H9 (cell line): ENCODE measurements around the gene MCU. TPM values are rescaled to one million over a fixed set of nuclear protein-coding genes. Genes with fewer than 3 reads are reported as not detected.

Experiments
- DNase-seq: peaks from one replicate; pipeline ENCODE4 v3.0.0-alpha.2; 2017
- H2AFZ ChIP-seq: one replicate; pipeline ENCODE4 v1.6.1; 2013; ENCODE audit warnings: mild to moderate bottlenecking, low read length, control low read depth, moderate library complexity
- H2AK5ac ChIP-seq: 2 replicates; pipeline ENCODE4 v1.6.1; 2013; ENCODE audit warnings: low read length, control low read depth, mixed read lengths; ENCODE audit not compliant: insufficient read length
- H2BK120ac ChIP-seq: one replicate; pipeline ENCODE4 v1.6.1; 2013; ENCODE audit warnings: low read depth, mild to moderate bottlenecking, low read length, control low read depth, inconsistent platforms; ENCODE audit not compliant: poor library complexity, severe bottlenecking
- H2BK12ac ChIP-seq: 2 replicates; pipeline ENCODE4 v1.6.1; 2013; ENCODE audit warnings: low read length, control low read depth, mixed read lengths, low read depth; ENCODE audit not compliant: insufficient read length
- H2BK15ac ChIP-seq: 2 replicates; pipeline ENCODE4 v1.6.1; 2013; ENCODE audit warnings: low read depth, low read length, control low read depth
- H2BK20ac ChIP-seq: one replicate; pipeline ENCODE4 v1.6.1; 2013; ENCODE audit warnings: low read depth, mild to moderate bottlenecking, low read length, control low read depth, inconsistent platforms; ENCODE audit not compliant: poor library complexity, severe bottlenecking
- H2BK5ac ChIP-seq: 2 replicates; pipeline ENCODE4 v1.6.1; 2013; ENCODE audit warnings: low read length, control low read depth, mixed read lengths; ENCODE audit not compliant: insufficient read length
- H3K14ac ChIP-seq: 2 replicates; pipeline ENCODE4 v1.6.1; 2013; ENCODE audit warnings: low read length, control low read depth; ENCODE audit not compliant: insufficient read depth
- H3K18ac ChIP-seq: 2 replicates; pipeline ENCODE4 v1.6.1; 2013; ENCODE audit warnings: low read depth, mild to moderate bottlenecking, mixed read lengths, low read length, control low read depth; ENCODE audit not compliant: insufficient read length
- H3K23ac ChIP-seq: 2 replicates; pipeline ENCODE4 v1.6.1; 2013; ENCODE audit warnings: low read length, control low read depth, mixed read lengths, low read depth; ENCODE audit not compliant: insufficient read length
- H3K23me2 ChIP-seq: 2 replicates; pipeline ENCODE4 v1.6.1; 2013; ENCODE audit warnings: low read depth, mild to moderate bottlenecking, mixed read lengths, low read length, control low read depth; ENCODE audit not compliant: insufficient read length, poor library complexity, severe bottlenecking
- H3K27ac ChIP-seq: 2 replicates; pipeline ENCODE4 v1.5.1; 2013; ENCODE audit warnings: low read length, control low read depth, mixed read lengths, low read depth; ENCODE audit not compliant: insufficient read length
- H3K27me3 ChIP-seq: 2 replicates; pipeline ENCODE4 v1.6.1; 2013; ENCODE audit warnings: low read length, control low read depth, inconsistent platforms; ENCODE audit not compliant: insufficient read depth
- H3K4ac ChIP-seq: 2 replicates; pipeline ENCODE4 v1.6.1; 2013; ENCODE audit warnings: low read depth, mild to moderate bottlenecking, control low read depth, inconsistent platforms, low read length, moderate library complexity
- H3K4me1 ChIP-seq: 2 replicates; pipeline ENCODE4 v1.6.1; 2013; ENCODE audit warnings: low read length, control low read depth, inconsistent platforms; ENCODE audit not compliant: insufficient read depth
- H3K4me2 ChIP-seq: 2 replicates; pipeline ENCODE4 v1.6.1; 2013; ENCODE audit warnings: low read length, control low read depth, mixed read lengths; ENCODE audit not compliant: insufficient read length, insufficient read depth
- H3K56ac ChIP-seq: 2 replicates; pipeline ENCODE4 v1.6.1; 2013; ENCODE audit warnings: low read depth, mild to moderate bottlenecking, mixed read lengths, low read length, control low read depth; ENCODE audit not compliant: insufficient read length
- H3K79me1 ChIP-seq: 2 replicates; pipeline ENCODE4 v1.6.1; 2013; ENCODE audit warnings: low read depth, mild to moderate bottlenecking, moderate library complexity, low read length, control low read depth, inconsistent platforms; ENCODE audit not compliant: insufficient read depth, poor library complexity, severe bottlenecking
- H3K79me2 ChIP-seq: 2 replicates; pipeline ENCODE4 v1.6.1; 2013; ENCODE audit warnings: low read length, control low read depth, inconsistent platforms; ENCODE audit not compliant: insufficient read depth
- H3K9ac ChIP-seq: 2 replicates; pipeline ENCODE4 v1.6.1; 2013; ENCODE audit warnings: low read length, control low read depth, mixed read lengths; ENCODE audit not compliant: insufficient read length; ENCODE audit errors: extremely low read depth
- H3K9me3 ChIP-seq: one replicate; pipeline ENCODE4 v1.6.1; 2013; ENCODE audit warnings: low read depth, low read length, inconsistent platforms; ENCODE audit not compliant: control insufficient read depth
- H3T11ph ChIP-seq: one replicate; pipeline ENCODE4 v1.6.1; 2013; ENCODE audit warnings: mild to moderate bottlenecking, low read length, control low read depth, inconsistent platforms
- H4K20me1 ChIP-seq: one replicate; pipeline ENCODE4 v1.6.1; 2013; ENCODE audit not compliant: control insufficient read depth, insufficient read length, insufficient read depth
- H4K5ac ChIP-seq: 2 replicates; pipeline ENCODE4 v1.6.1; 2013; ENCODE audit warnings: low read depth, mild to moderate bottlenecking, mixed read lengths, low read length, control low read depth; ENCODE audit not compliant: insufficient read length
- H4K8ac ChIP-seq: replicated peaks from 2 replicates; pipeline ENCODE4 v1.6.1; 2013; ENCODE audit warnings: low read length, control low read depth, mixed read lengths, low read depth; ENCODE audit not compliant: insufficient read length
- H4K91ac ChIP-seq: 2 replicates; pipeline ENCODE4 v1.6.1; 2013; ENCODE audit warnings: low read depth, mild to moderate bottlenecking, moderate library complexity, mixed read lengths, low read length, control low read depth; ENCODE audit not compliant: insufficient read length
- H3K27ac Mint-ChIP-seq, 3 experiments: 2 replicates in 2 of 3; 3 replicates in 1 of 3; pipeline ENCODE4 v1.8.0; 2020 to 2021; ENCODE audit warnings: mixed read lengths in 3 of 3, mild to moderate bottlenecking in 1 of 3, moderate library complexity in 1 of 3
- H3K27me3 Mint-ChIP-seq: 2 replicates; pipeline ENCODE4 v1.8.0; 2021; ENCODE audit warnings: low read depth, mild to moderate bottlenecking, moderate library complexity, mixed read lengths
- H3K36me3 Mint-ChIP-seq, 3 experiments: 2 replicates in 2 of 3; 3 replicates in 1 of 3; pipeline ENCODE4 v1.8.0; 2020 to 2021; ENCODE audit warnings: low read depth in 3 of 3, mixed read lengths in 3 of 3; ENCODE audit not compliant: insufficient read depth in 1 of 3
- H3K4me1 Mint-ChIP-seq, 2 experiments: 2 replicates each; pipeline ENCODE4 v1.8.0; 2020; ENCODE audit warnings: mixed read lengths in 2 of 2
- H3K4me3 Mint-ChIP-seq, 2 experiments: 2 replicates in 1 of 2; 3 replicates in 1 of 2; pipeline ENCODE4 v1.8.0; 2020 to 2021; ENCODE audit warnings: mild to moderate bottlenecking in 2 of 2, mixed read lengths in 2 of 2, moderate library complexity in 1 of 2
- H3K9me3 Mint-ChIP-seq, 2 experiments: 2 replicates in 1 of 2; 3 replicates in 1 of 2; pipeline ENCODE4 v1.8.0; 2020; ENCODE audit warnings: mild to moderate bottlenecking in 2 of 2, mixed read lengths in 2 of 2, moderate library complexity in 1 of 2
- CTCF ChIP-seq: fragments of 200-600 bp; sonication (generic); conservative IDR thresholded peaks from 3 replicates; pipeline ENCODE4 v1.8.0; 2021; ENCODE audit warnings: antibody characterized with exemption, mild to moderate bottlenecking
- WGBS: extraction: QIAGEN DNeasy Blood & Tissue Kit; methylation state at CpG from one replicate; pipeline ENCODE4 v1.1.7; 2013; ENCODE audit warnings: missing lambda C conversion rate, low lambda C conversion rate, mixed read lengths; ENCODE audit not compliant: insufficient read length; ENCODE audit errors: extremely low coverage; 5-methylcytosine and 5-hydroxymethylcytosine counted together
- total RNA-seq: library from RNA; stranded (reverse); gene quantifications from 2 replicates; pipeline ENCODE4 v1.2.1, GENCODE V29; 2021

Gene MCU
- total RNA-seq, 1 experiment from 2014 or later, result 36.6 TPM

GRCh38 chr10:72924351-72924750 is 232.4 kb downstream of the MCU start:
- no peaks in the 10 kb centered on the region for H3K79me2 ChIP-seq
- H3K9ac ChIP-seq, result no peak overlapping the region
- no peak for TF ChIP-seq CTCF
- H3K4ac ChIP-seq, result no peak overlapping the region
- H2BK15ac ChIP-seq, result no peak overlapping the region
- no peak overlapping the region; the same call in 1 of the 2 replicates for H3K14ac ChIP-seq
- H2BK12ac ChIP-seq, result no peak overlapping the region
- H4K20me1 ChIP-seq, result no peaks in the 10 kb centered on the region
- no peak overlapping the region for H3K4me3 Mint-ChIP-seq
- H4K5ac ChIP-seq, result no peak overlapping the region
- no peaks in the 10 kb centered on the region for H3K23me2 ChIP-seq
- no peak overlapping the region for H2BK5ac ChIP-seq
- peaks cover 0 to 3% (median 0%) of the 10 kb centered on the region in 3 experiments; a peak in 3 of 7 replicates for H3K36me3 Mint-ChIP-seq
- no peaks in the 10 kb centered on the region; the same call in 1 of the 2 replicates for H3K27me3 Mint-ChIP-seq
- no peak overlapping the region for H3K4me2 ChIP-seq
- no peaks in the 10 kb centered on the region for H3K79me1 ChIP-seq
- no peaks in the 10 kb centered on the region for H3K9me3 ChIP-seq
- no peak overlapping the region for H2AFZ ChIP-seq
- no peak overlapping the region for H3K27ac ChIP-seq
- no peak overlapping the region for H2AK5ac ChIP-seq
- H3K23ac ChIP-seq, result no peak overlapping the region
- no peak overlapping the region for H3K27ac Mint-ChIP-seq
- H3K9me3 Mint-ChIP-seq, result peaks cover 0 to 11% of the 10 kb centered on the region in 2 experiments; a peak in 4 of 5 replicates
- H3K18ac ChIP-seq, result no peak overlapping the region
- no peaks in the 10 kb centered on the region for H3K4me1 Mint-ChIP-seq
- no peak overlapping the region for H2BK20ac ChIP-seq
- DNase-seq, result no peak
- H3T11ph ChIP-seq, result no peak overlapping the region
- H3K4me1 ChIP-seq, result no peaks in the 10 kb centered on the region
- no peaks in the 10 kb centered on the region for H3K27me3 ChIP-seq
- no CpG with 5 or more reads among the region's 13 CpGs for WGBS
- H2BK120ac ChIP-seq, result no peak overlapping the region
- no peak overlapping the region for H4K91ac ChIP-seq
- no peak overlapping the region for H4K8ac ChIP-seq
- H3K56ac ChIP-seq, result no peak overlapping the region
